Measurements from ENCODE around the gene DNAJC28.
"Not testable (repeated sequence)": the region's sequence is repeated elsewhere in the genome, so short reads cannot be mapped to it uniquely, and the experiment has no call there.

Gene DNAJC28

GRCh38 chr21:33481314-33481943 is 10.1 kb downstream of the DNAJC28 start:
- no peak for DNase-seq (ENCODE audit: low read depth)

- no peak for DNase-seq (ENCODE audit: low read depth)
These were observed 10.9 kb downstream of the DNAJC28 start for GRCh38 chr21:33480481-33481103.

GRCh38 chr21:33479679-33480480 is 11.6 kb downstream of the DNAJC28 start, which contains the start of gene TMEM50B:
Gene TMEM50B (minus strand): TSS chr21:33479974. CDS start chr21:33468885, 11,089 bp downstream.
- DNase-seq (ENCODE audit: low read depth), result peak; percentile 97

- peak; percentile 23 for DNase-seq (ENCODE audit: low read depth)
These were observed 12.4 kb downstream of the DNAJC28 start for GRCh38 chr21:33478935-33479678.

- no peak for DNase-seq (ENCODE audit: low read depth)
These were observed 13.3 kb downstream of the DNAJC28 start for GRCh38 chr21:33478182-33478581.

- no peak for DNase-seq (ENCODE audit: low read depth)
These were observed 14.4 kb downstream of the DNAJC28 start for GRCh38 chr21:33477066-33477465.

- DNase-seq (ENCODE audit: low read depth), result no peak
These were observed 18.2 kb downstream of the DNAJC28 start for GRCh38 chr21:33473344-33473743.

GRCh38 chr21:33470701-33471100 is 20.8 kb downstream of the DNAJC28 start:
- DNase-seq (ENCODE audit: low read depth), result no peak

GRCh38 chr21:33469183-33469582 is 22.3 kb downstream of the DNAJC28 start:
- DNase-seq (ENCODE audit: low read depth), result not testable (repeated sequence)

- DNase-seq (ENCODE audit: low read depth), result no peak
These were observed 29.8 kb downstream of the DNAJC28 start for GRCh38 chr21:33461538-33462250.

- DNase-seq (ENCODE audit: low read depth), result no peak
These were observed 32.7 kb downstream of the DNAJC28 start for GRCh38 chr21:33458861-33459260.

- no peak for DNase-seq (ENCODE audit: low read depth)
These were observed 35.6 kb downstream of the DNAJC28 start for GRCh38 chr21:33455686-33456446.

GRCh38 chr21:33452362-33452761 is 39.2 kb downstream of the DNAJC28 start:
- no peak for DNase-seq (ENCODE audit: low read depth)

- DNase-seq (ENCODE audit: low read depth), result no peak
These were observed 39.9 kb downstream of the DNAJC28 start for GRCh38 chr21:33451634-33452071.

- no peak for DNase-seq (ENCODE audit: low read depth)
These were observed 41.9 kb downstream of the DNAJC28 start for GRCh38 chr21:33449616-33450015.

- not testable (repeated sequence) for DNase-seq (ENCODE audit: low read depth)
These were observed 44.9 kb downstream of the DNAJC28 start for GRCh38 chr21:33446620-33447019.

- no peak for DNase-seq (ENCODE audit: low read depth)
These were observed 47.0 kb downstream of the DNAJC28 start for GRCh38 chr21:33444499-33444898.

GRCh38 chr21:33443194-33443593 is 48.3 kb downstream of the DNAJC28 start:
- no peak for DNase-seq (ENCODE audit: low read depth)

GRCh38 chr21:33441489-33442477 is 49.7 kb downstream of the DNAJC28 start:
- DNase-seq (ENCODE audit: low read depth), result no peak

Data from activated T-cell treated with anti-CD3 and anti-CD28 coated beads for 24 hours (primary cell).